SIG-M5 treated with dmso at 0.1 percent for 504 hours (cell line): ENCODE measurements around the gene DDIT4L.
"Not testable (repeated sequence)": the region's sequence is repeated elsewhere in the genome, so short reads cannot be mapped to it uniquely, and the experiment has no call there.

ENCODE experiments used
- DNase-seq: peaks from one replicate; lab custom pipeline; 2025; ENCODE audit not compliant: unreplicated experiment; lab: John Stamatoyannopoulos, UW

Gene DDIT4L

GRCh38 chr4:100166297-100167039 lies 23.8 kb downstream of the DDIT4L start:
- DNase-seq, result no peak

GRCh38 chr4:100165809-100166208 lies 24.5 kb downstream of the DDIT4L start:
- no peak for DNase-seq

- DNase-seq, result no peak
Measured at GRCh38 chr4:100164808-100165760, 25.2 kb downstream of the DDIT4L start.

- peak; percentile 39 for DNase-seq
Measured at GRCh38 chr4:100162027-100162685, 28.1 kb downstream of the DDIT4L start.

- no peak for DNase-seq
Measured at GRCh38 chr4:100149190-100149589, 41.1 kb downstream of the DDIT4L start.

- DNase-seq, result no peak
Measured at GRCh38 chr4:100147684-100148083, 42.6 kb downstream of the DDIT4L start.

- DNase-seq, result no peak
Measured at GRCh38 chr4:100147198-100147597, 43.1 kb downstream of the DDIT4L start.

GRCh38 chr4:100146756-100147155 lies 43.5 kb downstream of the DDIT4L start:
- no peak for DNase-seq

- not testable (repeated sequence) for DNase-seq
Measured at GRCh38 chr4:100137320-100137719, 52.9 kb downstream of the DDIT4L start.
